Measurements from ENCODE around the gene ALG3. TPM values are rescaled to one million over a fixed set of nuclear protein-coding genes. Genes with fewer than 3 reads are reported as not detected.
A peak's percentile ranks its signal among the peaks of the same experiment; 100 is the strongest.

Gene ALG3
- total and polyA plus RNA-seq, 7 donors: 15.8 to 93.7 (median 36.7) TPM

GRCh38 chr3:184228376-184229137, 20.2 kb downstream of the ALG3 start:
- no peaks in the 10 kb centered on the region for H3K36me3 ChIP-seq (ENCODE audit: insufficient read depth in 1 of 2, low read depth in 1 of 2)
- ATAC-seq: no peak
- 34 to 41% (median 38%) methylated on average over 11 to 12 of the region's 12 CpGs for WGBS, 3 donors

DNA sequence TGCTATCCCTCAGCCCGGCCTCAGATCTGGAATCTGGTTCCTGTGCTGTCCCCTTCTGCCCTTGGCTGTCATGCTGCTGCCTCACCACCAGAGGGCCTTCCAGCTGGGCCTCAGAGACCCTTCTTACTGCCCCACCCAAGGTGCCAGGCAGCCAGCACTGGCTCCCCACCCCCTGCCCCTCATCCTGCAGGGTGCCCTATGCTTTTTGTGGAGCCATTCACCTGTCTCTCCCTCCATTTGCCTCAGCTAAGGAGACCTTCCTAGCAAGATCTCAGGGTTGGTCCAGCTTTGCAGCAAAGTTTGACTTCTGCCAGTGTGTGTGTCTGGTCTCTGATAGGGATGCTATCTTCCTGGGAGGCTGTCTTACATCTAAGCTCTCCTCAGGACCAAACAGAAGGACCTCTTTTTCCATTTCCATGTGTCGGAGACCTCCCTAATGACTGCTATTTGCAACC, 21.3 kb downstream of the ALG3 start:
- TF ChIP-seq, protein P1, sequence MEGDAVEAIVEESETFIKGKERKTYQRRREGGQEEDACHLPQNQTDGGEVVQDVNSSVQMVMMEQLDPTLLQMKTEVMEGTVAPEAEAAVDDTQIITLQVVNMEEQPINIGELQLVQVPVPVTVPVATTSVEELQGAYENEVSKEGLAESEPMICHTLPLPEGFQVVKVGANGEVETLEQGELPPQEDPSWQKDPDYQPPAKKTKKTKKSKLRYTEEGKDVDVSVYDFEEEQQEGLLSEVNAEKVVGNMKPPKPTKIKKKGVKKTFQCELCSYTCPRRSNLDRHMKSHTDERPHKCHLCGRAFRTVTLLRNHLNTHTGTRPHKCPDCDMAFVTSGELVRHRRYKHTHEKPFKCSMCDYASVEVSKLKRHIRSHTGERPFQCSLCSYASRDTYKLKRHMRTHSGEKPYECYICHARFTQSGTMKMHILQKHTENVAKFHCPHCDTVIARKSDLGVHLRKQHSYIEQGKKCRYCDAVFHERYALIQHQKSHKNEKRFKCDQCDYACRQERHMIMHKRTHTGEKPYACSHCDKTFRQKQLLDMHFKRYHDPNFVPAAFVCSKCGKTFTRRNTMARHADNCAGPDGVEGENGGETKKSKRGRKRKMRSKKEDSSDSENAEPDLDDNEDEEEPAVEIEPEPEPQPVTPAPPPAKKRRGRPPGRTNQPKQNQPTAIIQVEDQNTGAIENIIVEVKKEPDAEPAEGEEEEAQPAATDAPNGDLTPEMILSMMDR (IDR thresholded peaks at IDR 0.05): peak; percentile 77
- H3K27me3 ChIP-seq (ENCODE audit: insufficient read depth in 3 of 3, low read length in 2 of 3): peaks cover 0 to 54% (median 16%) of the 10 kb centered on the region in 3 donors
- H3K4me3 ChIP-seq: no peak overlapping the region
- no peaks in the 10 kb centered on the region for H3K36me3 ChIP-seq (ENCODE audit: insufficient read depth in 1 of 2, low read depth in 1 of 2)
- no peak overlapping the region for H3K27ac ChIP-seq
- DNase-seq (peak in 1 of 2 donors; percentile 56), ATAC-seq (peak; percentile 48 to 69 (median 59))
- intact Hi-C loops (cut with DNase I): no loop called here
- H3K9me3 ChIP-seq: no peaks in the 10 kb centered on the region
- H3K4me1 ChIP-seq: no peaks in the 10 kb centered on the region
- WGBS, 3 donors: 55 to 62% (median 58%) methylated on average over 2 of the region's 2 CpGs

More at GRCh38 chr3:184228376-184229137, 20.2 kb downstream of the ALG3 start:
- Histone ChIP-seq H3K9me3 (no peaks in the 10 kb centered on the region), H3K27ac (no peak overlapping the region), H3K4me1 (no peaks in the 10 kb centered on the region), H3K27me3 (ENCODE audit: insufficient read depth in 3 of 3, low read length in 2 of 3) (peaks cover 0 to 61% (median 18%) of the 10 kb centered on the region in 3 donors), H3K4me3 (peak overlapping the region; percentile 59)
- TF ChIP-seq, protein P1 (IDR thresholded peaks at IDR 0.05): no peak
- DNase-seq: no peak
- intact Hi-C loops (cut with DNase I): loop anchor here in 1 of 2 donors (2.0 kb wide), 1 partner anchor 60 kb away; no protein-coding TSS in a partner anchor

DNA sequence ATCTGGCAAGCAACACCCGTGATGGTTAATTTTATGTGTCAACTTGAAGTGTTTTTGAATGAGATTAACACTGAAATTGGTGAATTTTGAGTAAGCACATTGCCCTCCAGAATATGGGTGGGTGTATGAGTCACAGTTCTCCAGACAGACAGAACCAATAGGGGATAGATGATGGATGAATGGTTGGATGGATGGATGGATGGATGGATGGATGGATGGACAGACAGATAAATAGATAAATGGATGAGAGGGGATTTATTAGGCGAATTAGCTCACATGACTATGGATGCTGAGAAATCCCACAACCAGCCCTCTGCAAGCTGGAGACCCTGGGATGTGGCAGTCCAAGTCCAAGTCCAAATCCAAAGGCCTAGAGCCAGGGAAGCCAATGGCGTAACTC, 24.8 kb downstream of the ALG3 start:
- no peaks in the 10 kb centered on the region for H3K9me3 ChIP-seq
- no peaks in the 10 kb centered on the region for H3K36me3 ChIP-seq (ENCODE audit: insufficient read depth in 1 of 2, low read depth in 1 of 2)
- H3K4me1 ChIP-seq: no peaks in the 10 kb centered on the region
- peaks cover 0 to 22% (median 3%) of the 10 kb centered on the region in 3 donors for H3K27me3 ChIP-seq (ENCODE audit: insufficient read depth in 3 of 3, low read length in 2 of 3)
- no peak overlapping the region for H3K27ac ChIP-seq
- WGBS, 3 donors: 66 to 80% (median 74%) methylated on average over 3 of the region's 3 CpGs
- H3K4me3 ChIP-seq: no peak overlapping the region
- intact Hi-C loops (cut with DNase I): no loop called here
- DNase-seq (no peak), ATAC-seq (no peak)
- TF ChIP-seq, protein P1 (IDR thresholded peaks at IDR 0.05): no peak

DNA sequence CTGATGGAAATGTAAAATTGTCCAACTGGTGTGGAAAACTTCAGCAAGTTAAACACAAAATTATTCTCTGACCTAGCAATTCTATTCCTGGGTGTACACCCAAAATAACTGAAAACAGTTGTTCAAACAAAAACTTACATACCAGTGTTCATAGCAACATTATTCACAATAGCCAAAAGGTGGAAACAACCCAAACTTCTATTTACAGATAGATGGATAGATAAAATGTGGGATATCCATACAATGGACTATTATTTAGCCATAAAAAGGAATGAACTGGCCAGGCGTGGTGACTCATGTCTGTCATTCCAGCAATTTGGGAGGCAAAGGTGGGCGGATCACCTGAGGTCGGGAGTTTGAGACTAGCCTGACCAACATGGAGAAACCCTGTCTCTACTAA, 26.2 kb downstream of the ALG3 start:
- TF ChIP-seq, protein P1 (IDR thresholded peaks at IDR 0.05): no peak
- Histone ChIP-seq H3K9me3 (no peaks in the 10 kb centered on the region), H3K4me3 (no peak overlapping the region), H3K36me3 (ENCODE audit: insufficient read depth in 1 of 2, low read depth in 1 of 2) (no peaks in the 10 kb centered on the region), H3K27ac (no peak overlapping the region), H3K27me3 (ENCODE audit: insufficient read depth in 3 of 3, low read length in 2 of 3) (peaks cover 0 to 10% (median 0%) of the 10 kb centered on the region in 3 donors), H3K4me1 (no peaks in the 10 kb centered on the region)
- 83 to 90% (median 86%) methylated on average over 3 of the region's 3 CpGs for WGBS, 3 donors
- ATAC-seq: no peak
- DNase-seq: no peak
- intact Hi-C loops (cut with DNase I): no loop called here

Measured in psoas muscle (tissue), 8 donors.